DMS153 (cell line): ENCODE measurements around the gene KLF17.
"Not testable (repeated sequence)": the region's sequence is repeated elsewhere in the genome, so short reads cannot be mapped to it uniquely, and the experiment has no call there.

ENCODE experiments used
- DNase-seq: peaks from one replicate; lab custom pipeline; 2025; lab: John Stamatoyannopoulos, UW

The KLF17 gene

DNA sequence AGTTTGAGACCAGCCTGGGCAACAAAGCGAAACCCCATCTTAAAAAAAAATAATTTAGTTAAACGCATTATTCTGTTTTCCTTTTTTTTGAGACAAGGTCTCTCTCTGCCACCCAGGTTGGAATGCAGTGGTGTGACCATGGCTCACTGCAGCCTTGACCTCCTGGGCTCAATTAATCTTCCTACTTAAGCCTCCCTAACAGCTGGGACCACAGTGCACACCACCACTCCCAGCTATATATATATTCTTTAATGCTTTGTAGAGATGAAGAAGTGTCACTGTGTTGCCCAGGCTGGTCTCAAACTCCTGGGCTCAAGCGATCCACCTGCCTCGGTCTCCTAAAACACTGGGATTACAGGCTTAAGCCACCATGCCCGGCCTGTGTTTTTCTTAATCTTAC is 7.7 kb upstream of the KLF17 start:
- DNase-seq, result no peak

DNA sequence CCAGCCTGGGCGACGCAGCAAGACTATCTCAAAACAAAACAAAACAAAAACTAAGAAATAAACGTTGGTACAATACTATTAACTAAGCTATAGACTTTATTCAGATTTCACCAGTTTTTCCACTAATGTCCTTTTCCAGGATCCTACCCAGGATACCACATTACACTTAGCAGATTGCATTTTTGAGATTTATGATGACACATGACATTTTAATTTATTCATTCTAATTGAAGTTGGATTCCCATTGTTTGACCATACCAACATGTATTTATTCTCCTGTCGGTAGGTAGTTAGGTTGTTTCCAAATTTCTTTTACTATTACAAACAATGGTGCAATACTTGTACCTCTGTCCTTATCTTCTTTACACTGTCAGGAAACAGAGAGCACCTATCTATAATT is 6.8 kb upstream of the KLF17 start:
- no peak for DNase-seq

DNA sequence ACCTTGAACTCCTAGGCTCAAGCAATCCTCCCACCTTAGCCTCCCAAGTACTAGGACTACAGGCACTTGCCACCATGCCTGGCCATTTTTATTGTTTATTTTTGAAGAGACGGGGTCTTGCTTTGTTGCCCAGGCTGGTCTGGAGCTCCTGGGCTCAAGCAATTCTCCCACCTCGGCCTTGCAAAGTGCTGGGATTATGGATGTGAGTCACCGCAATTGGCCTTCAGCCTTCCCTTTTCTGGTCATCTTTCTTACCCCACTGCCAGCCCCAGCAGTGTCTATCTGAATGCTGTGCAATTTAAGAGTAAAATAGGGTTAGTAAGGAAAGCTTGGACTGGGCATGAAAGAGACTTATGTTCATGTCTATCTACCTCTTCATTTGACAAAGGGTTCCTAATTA is 6.1 kb upstream of the KLF17 start:
- no peak for DNase-seq

DNA sequence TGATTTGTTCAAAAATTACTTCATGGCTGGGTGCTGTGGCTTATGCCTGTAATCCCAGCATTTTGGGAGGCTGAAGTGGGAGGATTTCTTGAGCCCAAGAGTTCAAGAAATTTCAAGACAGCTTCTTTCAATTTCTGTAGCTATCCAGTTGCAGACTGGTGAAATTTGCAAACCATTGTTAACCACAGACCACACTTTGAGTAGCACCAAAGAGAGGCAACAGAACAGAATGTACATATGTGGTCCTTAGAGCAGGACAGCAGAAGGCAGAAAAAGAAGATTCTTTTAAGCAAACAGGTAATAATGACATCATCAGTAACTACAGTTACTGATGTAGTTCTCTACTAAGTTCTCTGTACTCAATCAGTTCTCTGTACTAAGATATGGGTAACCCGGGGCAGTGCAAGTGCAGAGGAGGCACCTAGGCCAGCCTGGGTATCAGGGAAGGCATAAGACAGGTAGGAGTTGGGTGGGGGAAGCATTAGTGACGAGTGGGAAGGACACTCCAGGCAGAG is 5.5 kb upstream of the KLF17 start:
- no peak for DNase-seq

DNA sequence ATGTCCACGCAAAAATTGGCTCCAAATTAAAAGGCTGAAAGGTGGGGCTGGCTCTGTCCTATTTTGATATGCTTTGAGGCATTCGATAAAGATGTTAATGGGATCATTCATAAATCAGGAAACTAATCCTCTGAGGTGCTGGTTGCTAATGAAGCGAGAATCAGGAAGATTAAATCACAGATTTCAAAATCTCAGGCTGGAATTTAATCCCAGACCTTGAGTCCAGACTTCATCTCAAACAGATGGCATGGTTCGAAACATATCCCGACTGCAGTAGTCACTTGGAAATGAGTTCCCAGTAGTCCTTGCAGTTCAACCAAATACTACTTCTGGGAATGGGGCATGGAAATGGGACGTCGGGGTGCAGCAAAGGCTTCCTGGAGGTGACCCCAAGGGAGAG is 4.5 kb upstream of the KLF17 start:
- no peak for DNase-seq

DNA sequence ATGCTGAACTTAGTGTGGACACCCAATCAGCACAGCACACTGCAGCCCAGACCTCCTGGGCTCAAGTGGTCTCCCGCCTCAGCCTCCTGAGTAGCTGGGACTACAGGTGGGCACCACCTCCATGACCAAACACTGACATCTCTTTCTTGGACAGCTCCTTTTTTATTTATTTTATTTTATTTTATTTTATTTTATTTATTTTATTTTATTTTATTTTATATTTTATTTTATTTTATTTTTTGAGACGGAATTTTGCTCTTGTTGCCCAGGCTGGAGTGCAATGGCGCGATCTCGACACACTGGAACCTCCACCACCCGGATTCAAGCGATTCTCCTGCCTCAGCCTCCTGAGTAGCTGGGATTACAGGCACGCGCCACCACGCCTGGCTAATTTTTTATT is 1.3 kb upstream of the KLF17 start:
- not testable (repeated sequence) for DNase-seq

DNA sequence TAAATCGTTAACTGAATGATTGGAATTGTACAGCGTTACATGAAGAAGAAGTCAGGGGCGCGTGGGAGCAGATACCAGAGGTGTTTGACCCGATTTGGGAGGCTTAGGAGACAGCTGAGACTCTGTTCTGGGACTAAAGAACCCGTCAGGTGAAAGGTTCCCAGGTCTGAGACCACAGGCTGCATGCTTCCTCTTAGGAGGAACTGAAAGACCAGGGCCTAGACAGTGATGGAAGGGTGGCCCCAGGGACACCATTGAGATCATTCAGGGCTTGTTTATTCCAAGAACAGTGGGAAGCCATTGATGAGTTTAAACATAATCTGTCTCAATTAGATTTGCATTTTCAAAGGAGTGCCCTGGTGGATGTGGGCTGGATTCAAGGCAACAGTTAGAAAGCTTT is 904 bp downstream of the KLF17 start:
- no peak for DNase-seq

DNA sequence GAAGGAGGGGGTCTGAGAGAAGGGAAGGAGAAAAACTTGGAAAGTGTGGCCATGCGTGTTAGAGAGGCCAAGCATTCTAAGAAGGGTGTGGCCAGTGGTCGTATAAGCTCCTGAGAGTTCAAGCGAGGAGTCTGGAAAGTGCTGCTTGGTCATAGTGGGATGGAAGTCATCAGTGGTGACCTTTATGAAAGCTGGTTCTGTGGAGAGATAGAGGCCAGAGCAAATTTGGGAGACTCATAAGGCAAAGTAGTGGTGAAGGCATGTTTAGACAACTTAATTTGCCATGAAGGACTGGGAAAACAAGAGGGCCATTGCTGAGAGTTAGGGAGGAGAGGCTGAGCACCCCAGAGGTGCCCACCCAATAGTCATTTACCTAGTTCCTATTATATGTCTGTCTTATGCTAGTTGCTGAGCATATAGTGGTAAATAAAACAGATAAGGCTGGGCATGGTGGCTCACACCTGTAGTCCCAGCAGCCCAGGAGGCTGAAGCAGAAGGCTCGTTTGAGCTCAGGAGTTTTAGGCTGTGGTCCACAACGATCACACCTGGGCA is 1.9 kb downstream of the KLF17 start:
- DNase-seq, result no peak

DNA sequence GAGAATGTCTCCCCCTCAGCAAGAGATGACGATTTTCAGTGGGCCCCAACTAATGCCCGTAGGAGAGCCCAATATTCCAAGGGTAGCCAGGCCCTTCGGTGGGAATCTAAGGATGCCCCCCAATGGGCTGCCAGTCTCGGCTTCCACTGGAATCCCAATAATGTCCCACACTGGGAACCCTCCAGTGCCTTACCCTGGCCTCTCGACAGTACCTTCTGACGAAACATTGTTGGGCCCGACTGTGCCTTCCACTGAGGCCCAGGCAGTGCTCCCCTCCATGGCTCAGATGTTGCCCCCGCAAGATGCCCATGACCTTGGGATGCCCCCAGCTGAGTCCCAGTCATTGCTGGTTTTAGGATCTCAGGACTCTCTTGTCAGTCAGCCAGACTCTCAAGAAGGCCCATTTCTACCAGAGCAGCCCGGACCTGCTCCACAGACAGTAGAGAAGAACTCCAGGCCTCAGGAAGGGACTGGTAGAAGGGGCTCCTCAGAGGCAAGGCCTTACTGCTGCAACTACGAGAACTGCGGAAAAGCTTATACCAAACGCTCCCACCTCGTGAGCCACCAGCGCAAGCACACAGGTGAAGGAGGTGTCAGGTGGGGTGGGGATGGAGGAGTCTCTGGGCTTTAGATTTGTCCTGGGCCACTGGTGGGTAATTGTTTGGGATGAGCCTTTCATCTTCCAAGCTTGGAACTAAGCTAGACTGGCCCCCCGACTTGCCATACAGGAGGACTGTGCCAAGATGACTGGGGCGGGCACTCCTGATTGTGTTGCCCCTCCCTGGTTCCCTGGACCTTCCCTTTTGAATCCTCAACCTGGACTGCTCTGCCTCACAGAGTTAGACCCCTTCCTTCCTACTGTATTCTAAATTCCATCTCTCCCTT is 11.2 kb downstream of the KLF17 start:
- DNase-seq, result no peak

DNA sequence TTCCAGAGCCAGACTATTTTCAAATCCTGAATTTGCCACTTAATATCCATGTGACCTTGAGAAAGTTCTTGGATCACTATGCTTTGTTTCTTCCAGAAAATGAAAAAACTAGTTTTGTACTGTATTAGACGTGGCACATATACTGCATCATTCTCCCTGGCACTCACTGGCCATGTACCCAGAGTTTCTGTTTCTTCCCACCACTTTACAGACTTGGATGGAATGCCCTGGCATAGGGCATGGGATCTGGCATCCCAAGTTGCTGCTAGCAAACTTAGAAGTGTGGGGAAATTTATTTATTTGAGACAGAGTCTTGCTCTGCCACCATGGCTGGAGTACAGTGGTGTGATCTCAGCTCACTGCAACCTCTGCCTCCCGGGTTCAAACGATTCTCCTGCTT is 12.8 kb downstream of the KLF17 start:
- no peak for DNase-seq

DNA sequence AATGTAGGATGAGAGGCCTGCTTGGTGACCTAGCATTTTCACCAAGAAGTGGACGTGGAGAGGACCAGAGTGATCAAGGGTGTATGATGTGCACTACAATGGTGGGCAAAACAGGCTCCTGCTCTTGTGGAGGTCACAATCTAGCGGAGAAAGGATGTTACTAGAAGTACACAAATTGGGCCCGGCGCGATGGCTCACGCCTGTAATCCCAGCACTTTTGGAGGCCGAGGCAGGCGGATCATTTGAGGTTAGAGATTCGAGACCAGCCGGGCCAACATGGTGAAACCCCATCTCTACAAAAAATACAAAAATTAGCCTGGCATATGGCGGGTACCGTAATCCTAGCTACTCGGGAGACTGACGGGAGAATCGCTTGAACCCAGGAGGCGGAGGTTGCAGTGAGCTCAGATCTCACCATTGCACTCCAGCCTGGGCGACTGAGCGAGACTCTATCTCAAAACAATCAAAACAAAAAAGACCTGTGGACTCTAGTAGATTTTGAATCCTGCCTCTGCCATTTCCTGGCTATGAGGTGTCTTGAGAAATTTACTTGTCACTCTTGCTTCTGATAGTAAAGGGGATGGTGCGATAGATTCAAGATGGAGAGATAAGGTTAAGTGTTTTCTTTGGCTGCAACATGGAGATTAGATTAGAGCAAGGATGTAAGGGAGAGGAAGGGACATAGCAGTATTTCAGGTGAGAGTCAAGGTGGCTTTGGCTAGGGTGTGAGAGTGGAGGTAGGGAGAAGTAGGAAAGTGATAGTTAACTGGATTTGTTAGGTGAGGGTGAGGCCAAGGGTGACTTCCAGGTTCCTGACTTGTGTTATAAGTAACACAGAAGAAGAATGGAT is 15.7 kb downstream of the KLF17 start:
- DNase-seq, result no peak

DNA sequence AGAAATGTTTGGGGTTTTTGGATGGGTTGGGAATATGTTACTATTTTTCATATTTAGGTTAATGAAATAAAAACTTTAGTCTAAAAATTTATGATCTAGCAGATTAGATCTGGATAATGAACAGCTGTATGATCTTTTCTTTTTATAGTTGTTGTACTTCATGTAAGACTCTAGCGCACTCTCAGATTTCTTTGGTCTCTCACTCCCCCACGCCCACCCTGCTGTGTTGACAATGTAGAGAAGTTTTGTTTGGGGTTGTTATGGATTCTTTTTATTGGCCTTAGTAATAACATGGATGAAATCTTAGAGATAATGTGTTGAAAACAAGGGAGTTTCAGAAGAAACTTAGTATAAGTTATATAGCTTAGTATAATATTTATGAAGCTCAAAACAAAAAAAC is 17.3 kb downstream of the KLF17 start:
- DNase-seq, result no peak

DNA sequence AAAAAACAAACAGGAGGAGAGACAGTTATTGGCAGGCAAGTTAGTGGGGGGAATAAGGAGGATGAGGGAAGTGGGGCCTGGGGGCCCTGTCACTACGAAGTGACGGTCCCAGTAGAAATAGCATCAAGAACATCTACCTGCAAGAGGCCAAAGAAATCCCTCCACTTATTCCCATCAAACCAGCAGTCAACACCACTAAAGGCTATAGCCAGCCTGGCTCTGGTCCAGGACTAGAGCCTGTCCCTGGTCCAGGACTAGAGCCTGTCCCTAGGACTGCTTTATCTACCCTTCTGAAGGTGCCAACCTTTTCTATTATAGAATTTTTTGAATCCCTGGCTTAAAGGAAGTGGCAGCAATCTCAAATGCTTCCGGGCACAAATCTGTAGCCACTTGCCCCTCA is 19.6 kb downstream of the KLF17 start:
- no peak for DNase-seq

DNA sequence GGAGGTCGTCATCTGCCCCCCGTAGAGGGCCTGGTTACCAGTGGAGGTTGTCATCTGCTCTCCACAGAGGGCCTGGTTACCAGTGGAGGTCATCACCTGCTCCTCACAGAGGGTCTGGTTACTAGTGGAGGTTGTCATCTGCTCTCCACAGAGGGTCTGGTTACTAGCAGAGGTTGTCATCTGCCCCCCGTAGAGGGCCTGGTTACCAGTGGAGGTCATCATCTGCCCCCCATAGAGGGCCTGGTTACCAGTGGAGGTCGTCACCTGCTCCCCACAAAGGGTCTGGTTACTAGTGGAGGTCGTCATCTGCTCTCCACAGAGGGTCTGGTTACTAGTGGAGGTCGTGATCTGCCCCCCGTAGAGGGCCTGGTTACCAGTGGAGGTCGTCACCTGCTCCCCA is 20.9 kb downstream of the KLF17 start:
- DNase-seq, result not testable (repeated sequence)

DNA sequence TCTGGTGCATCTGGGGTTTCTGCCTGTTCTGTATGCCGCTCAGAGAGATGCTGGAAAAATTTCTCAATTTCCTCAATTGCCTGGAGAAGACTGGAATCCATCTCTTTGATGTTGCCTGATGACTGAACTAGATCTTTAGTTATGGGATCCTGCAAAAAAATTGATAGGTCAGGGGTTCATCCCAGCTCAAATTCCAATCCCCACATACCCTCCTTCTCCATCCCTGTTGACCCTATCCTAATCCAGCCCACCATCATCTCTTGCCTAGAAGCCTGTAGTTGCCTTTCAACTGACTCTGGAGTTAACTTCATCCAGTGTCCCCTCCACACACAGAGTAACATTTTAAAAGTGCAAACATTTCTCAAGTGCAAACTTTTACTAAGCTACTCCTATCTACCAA is 22.9 kb downstream of the KLF17 start, which contains the start of gene KLF18:
TSS of gene KLF18 (minus strand) at position 101 of the 400 bp plus-strand sequence. CDS start at position 101, 0 bp downstream.
- DNase-seq, result no peak

DNA sequence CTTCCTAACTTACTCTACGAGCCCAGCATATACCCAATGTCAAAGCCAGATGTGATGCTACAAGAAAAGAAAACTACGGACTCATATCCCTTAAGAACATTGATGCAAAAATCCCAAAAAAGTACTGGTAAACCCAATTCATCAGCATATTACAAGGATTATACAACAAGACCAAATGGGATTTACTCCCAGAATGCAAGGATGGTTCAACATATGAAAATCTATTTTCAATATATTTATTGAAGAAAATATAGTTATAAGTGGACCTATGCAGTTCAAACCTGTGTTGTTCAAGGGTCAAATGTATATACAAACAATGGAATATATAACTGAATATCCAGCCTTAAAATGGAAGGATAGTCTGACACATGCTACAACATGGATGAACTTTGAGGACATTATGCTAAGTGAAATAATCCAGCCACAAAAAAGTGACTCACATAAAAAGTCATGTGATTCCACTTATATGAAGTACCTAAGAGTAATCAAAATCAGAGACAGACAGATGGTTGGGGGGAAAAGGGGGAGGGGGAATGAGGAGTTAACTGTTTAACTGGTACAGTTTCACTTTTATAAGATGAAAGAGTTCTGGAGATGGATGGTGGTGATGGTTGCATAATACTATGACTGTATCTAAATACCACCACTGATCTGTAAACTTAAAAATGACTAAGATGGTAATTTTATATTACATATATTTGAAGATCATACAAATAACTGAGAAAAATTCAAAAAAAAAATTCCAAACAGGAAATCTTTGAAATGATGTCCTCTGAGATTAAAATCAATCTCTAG is 26.5 kb downstream of the KLF17 start:
- DNase-seq, result no peak

DNA sequence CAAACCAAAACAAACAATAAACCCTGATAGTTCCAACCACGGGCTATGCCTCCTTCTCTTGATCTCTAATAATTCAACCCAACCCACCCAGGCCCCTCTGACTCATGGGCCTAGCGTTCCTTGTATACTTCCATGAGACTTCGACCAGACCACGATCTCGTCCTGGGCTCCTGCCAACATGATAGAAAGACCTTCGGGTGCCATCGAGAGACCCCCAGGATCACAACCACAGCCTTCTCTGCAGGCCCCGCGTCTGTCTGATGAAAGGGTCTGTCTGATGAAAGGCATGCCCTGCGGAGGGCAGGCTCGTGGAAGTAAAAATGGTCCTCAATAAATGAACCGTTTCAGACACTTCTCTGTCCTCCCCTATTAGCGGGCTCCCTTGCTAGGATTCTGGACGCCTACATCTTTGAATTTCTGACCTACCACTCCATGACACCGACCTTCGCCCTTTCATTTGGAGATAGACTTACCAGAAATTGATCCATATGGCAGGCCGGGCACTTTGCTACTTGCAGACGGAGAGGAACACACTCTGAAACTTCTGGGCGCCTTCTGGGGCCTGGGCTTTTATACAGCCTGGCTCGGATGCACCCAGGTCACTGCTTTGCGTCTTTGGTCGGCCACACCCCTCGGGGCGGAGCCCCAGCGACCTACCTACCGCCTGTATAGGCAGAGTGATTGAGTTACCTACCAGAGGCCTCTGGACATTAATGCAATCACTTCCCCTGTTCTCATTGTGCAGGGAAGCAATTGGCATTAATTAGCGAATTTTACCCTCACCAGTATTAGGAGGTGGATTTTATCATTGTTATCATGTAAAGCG is 28.1 kb downstream of the KLF17 start:
- DNase-seq, result no peak

DNA sequence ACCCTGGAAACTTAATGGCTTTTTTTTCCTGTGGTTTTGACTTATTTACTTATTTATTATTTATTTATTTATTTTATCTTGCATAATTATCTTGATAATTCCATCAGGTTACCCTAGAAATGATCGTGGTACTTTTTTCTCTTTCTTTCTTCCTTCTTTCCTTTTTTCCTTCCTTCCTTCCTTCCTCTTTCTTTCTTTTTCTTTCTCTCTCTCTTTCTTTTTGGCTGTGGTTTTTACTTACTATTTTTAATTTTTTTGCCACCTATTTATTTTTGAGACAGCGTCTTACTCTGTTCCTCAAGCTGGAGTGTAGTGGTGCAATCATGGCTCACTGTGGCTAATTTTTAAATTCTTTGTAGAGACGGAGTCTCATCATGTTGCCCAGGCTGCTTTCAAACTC is 29.0 kb downstream of the KLF17 start:
- no peak for DNase-seq

DNA sequence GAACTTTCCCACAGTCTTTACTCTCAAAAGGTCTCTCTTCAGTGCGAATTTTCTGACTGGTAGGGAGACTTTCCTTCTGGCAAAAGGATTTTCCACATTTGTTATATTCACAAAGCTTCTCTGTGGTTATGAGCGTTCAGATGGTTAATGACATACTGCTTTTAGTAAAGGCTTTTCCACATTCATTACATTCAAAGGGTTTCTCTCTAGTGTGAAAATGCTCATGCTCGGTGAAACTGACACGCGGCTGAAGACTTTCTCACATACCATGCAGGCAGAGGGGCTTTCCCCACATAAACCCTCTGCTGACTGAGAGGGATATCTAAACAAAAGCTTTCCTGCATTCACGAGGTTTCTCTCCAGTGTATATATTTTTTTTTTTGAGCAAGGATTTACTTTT is 32.7 kb downstream of the KLF17 start:
- DNase-seq, result no peak

DNA sequence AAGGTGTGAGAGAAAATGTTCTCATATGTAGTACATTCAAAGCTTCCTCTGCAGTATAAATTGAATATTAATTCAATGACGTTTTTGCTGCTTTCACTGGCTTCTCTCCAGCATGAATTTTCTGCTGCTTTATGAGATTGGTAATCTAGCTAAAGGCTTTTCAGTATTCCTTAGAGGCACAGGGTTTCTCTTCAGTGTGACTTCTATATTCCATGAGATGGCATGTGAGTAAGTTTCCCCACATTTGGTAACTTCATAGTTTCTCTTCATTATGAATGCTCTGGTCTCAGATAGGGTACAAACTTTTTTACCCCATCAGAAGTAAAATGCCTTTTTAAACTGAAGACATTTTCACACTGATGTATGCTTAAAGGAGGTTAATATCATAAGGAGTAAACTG is 33.2 kb downstream of the KLF17 start:
- DNase-seq, result no peak

DNA sequence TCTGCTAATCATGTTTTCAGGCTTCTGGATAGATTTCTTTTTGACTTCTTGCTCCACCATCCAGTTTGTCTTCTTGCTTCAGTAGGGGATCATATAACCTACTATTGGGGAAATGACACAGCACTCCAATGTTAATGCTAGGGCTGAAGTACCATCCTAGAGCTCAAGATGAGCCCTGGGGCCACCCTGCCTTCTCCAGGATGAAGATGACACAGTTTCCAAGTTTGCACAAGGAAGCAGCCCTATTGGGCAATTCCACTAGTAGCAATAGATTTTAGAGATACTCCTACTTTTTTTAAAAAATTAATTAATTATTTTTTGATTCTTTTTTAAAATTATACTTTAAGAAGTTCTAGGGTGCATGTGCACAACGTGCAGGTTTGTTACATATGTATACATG is 34.1 kb downstream of the KLF17 start:
- no peak for DNase-seq
